H9 (cell line): ENCODE measurements around the gene CCDC102B. TPM values are rescaled to one million over a fixed set of nuclear protein-coding genes. Genes with fewer than 3 reads are reported as not detected.

ENCODE experiments used
- DNase-seq: peaks from one replicate; pipeline ENCODE4 v3.0.0-alpha.2; 2017
- H2AFZ ChIP-seq: one replicate; pipeline ENCODE4 v1.6.1; 2013; ENCODE audit warnings: mild to moderate bottlenecking, low read length, control low read depth, moderate library complexity
- H2AK5ac ChIP-seq: 2 replicates; pipeline ENCODE4 v1.6.1; 2013; ENCODE audit warnings: low read length, control low read depth, mixed read lengths; ENCODE audit not compliant: insufficient read length
- H2BK120ac ChIP-seq: one replicate; pipeline ENCODE4 v1.6.1; 2013; ENCODE audit warnings: low read depth, mild to moderate bottlenecking, low read length, control low read depth, inconsistent platforms; ENCODE audit not compliant: poor library complexity, severe bottlenecking
- H2BK12ac ChIP-seq: 2 replicates; pipeline ENCODE4 v1.6.1; 2013; ENCODE audit warnings: low read length, control low read depth, mixed read lengths, low read depth; ENCODE audit not compliant: insufficient read length
- H2BK15ac ChIP-seq: 2 replicates; pipeline ENCODE4 v1.6.1; 2013; ENCODE audit warnings: low read depth, low read length, control low read depth
- H2BK20ac ChIP-seq: one replicate; pipeline ENCODE4 v1.6.1; 2013; ENCODE audit warnings: low read depth, mild to moderate bottlenecking, low read length, control low read depth, inconsistent platforms; ENCODE audit not compliant: poor library complexity, severe bottlenecking
- H2BK5ac ChIP-seq: 2 replicates; pipeline ENCODE4 v1.6.1; 2013; ENCODE audit warnings: low read length, control low read depth, mixed read lengths; ENCODE audit not compliant: insufficient read length
- H3K14ac ChIP-seq: 2 replicates; pipeline ENCODE4 v1.6.1; 2013; ENCODE audit warnings: low read length, control low read depth; ENCODE audit not compliant: insufficient read depth
- H3K18ac ChIP-seq: 2 replicates; pipeline ENCODE4 v1.6.1; 2013; ENCODE audit warnings: low read depth, mild to moderate bottlenecking, mixed read lengths, low read length, control low read depth; ENCODE audit not compliant: insufficient read length
- H3K23ac ChIP-seq: 2 replicates; pipeline ENCODE4 v1.6.1; 2013; ENCODE audit warnings: low read length, control low read depth, mixed read lengths, low read depth; ENCODE audit not compliant: insufficient read length
- H3K23me2 ChIP-seq: 2 replicates; pipeline ENCODE4 v1.6.1; 2013; ENCODE audit warnings: low read depth, mild to moderate bottlenecking, mixed read lengths, low read length, control low read depth; ENCODE audit not compliant: insufficient read length, poor library complexity, severe bottlenecking
- H3K27ac ChIP-seq: 2 replicates; pipeline ENCODE4 v1.5.1; 2013; ENCODE audit warnings: low read length, control low read depth, mixed read lengths, low read depth; ENCODE audit not compliant: insufficient read length
- H3K27me3 ChIP-seq: 2 replicates; pipeline ENCODE4 v1.6.1; 2013; ENCODE audit warnings: low read length, control low read depth, inconsistent platforms; ENCODE audit not compliant: insufficient read depth
- H3K4ac ChIP-seq: 2 replicates; pipeline ENCODE4 v1.6.1; 2013; ENCODE audit warnings: low read depth, mild to moderate bottlenecking, control low read depth, inconsistent platforms, low read length, moderate library complexity
- H3K4me1 ChIP-seq: 2 replicates; pipeline ENCODE4 v1.6.1; 2013; ENCODE audit warnings: low read length, control low read depth, inconsistent platforms; ENCODE audit not compliant: insufficient read depth
- H3K4me2 ChIP-seq: 2 replicates; pipeline ENCODE4 v1.6.1; 2013; ENCODE audit warnings: low read length, control low read depth, mixed read lengths; ENCODE audit not compliant: insufficient read length, insufficient read depth
- H3K56ac ChIP-seq: 2 replicates; pipeline ENCODE4 v1.6.1; 2013; ENCODE audit warnings: low read depth, mild to moderate bottlenecking, mixed read lengths, low read length, control low read depth; ENCODE audit not compliant: insufficient read length
- H3K79me1 ChIP-seq: 2 replicates; pipeline ENCODE4 v1.6.1; 2013; ENCODE audit warnings: low read depth, mild to moderate bottlenecking, moderate library complexity, low read length, control low read depth, inconsistent platforms; ENCODE audit not compliant: insufficient read depth, poor library complexity, severe bottlenecking
- H3K79me2 ChIP-seq: 2 replicates; pipeline ENCODE4 v1.6.1; 2013; ENCODE audit warnings: low read length, control low read depth, inconsistent platforms; ENCODE audit not compliant: insufficient read depth
- H3K9ac ChIP-seq: 2 replicates; pipeline ENCODE4 v1.6.1; 2013; ENCODE audit warnings: low read length, control low read depth, mixed read lengths; ENCODE audit not compliant: insufficient read length; ENCODE audit errors: extremely low read depth
- H3K9me3 ChIP-seq: one replicate; pipeline ENCODE4 v1.6.1; 2013; ENCODE audit warnings: low read depth, low read length, inconsistent platforms; ENCODE audit not compliant: control insufficient read depth
- H3T11ph ChIP-seq: one replicate; pipeline ENCODE4 v1.6.1; 2013; ENCODE audit warnings: mild to moderate bottlenecking, low read length, control low read depth, inconsistent platforms
- H4K20me1 ChIP-seq: one replicate; pipeline ENCODE4 v1.6.1; 2013; ENCODE audit not compliant: control insufficient read depth, insufficient read length, insufficient read depth
- H4K5ac ChIP-seq: 2 replicates; pipeline ENCODE4 v1.6.1; 2013; ENCODE audit warnings: low read depth, mild to moderate bottlenecking, mixed read lengths, low read length, control low read depth; ENCODE audit not compliant: insufficient read length
- H4K8ac ChIP-seq: replicated peaks from 2 replicates; pipeline ENCODE4 v1.6.1; 2013; ENCODE audit warnings: low read length, control low read depth, mixed read lengths, low read depth; ENCODE audit not compliant: insufficient read length
- H4K91ac ChIP-seq: 2 replicates; pipeline ENCODE4 v1.6.1; 2013; ENCODE audit warnings: low read depth, mild to moderate bottlenecking, moderate library complexity, mixed read lengths, low read length, control low read depth; ENCODE audit not compliant: insufficient read length
- H3K27ac Mint-ChIP-seq, 3 experiments: 2 replicates in 2 of 3; 3 replicates in 1 of 3; pipeline ENCODE4 v1.8.0; 2020 to 2021; ENCODE audit warnings: mixed read lengths in 3 of 3, mild to moderate bottlenecking in 1 of 3, moderate library complexity in 1 of 3
- H3K27me3 Mint-ChIP-seq: 2 replicates; pipeline ENCODE4 v1.8.0; 2021; ENCODE audit warnings: low read depth, mild to moderate bottlenecking, moderate library complexity, mixed read lengths
- H3K36me3 Mint-ChIP-seq, 3 experiments: 2 replicates in 2 of 3; 3 replicates in 1 of 3; pipeline ENCODE4 v1.8.0; 2020 to 2021; ENCODE audit warnings: low read depth in 3 of 3, mixed read lengths in 3 of 3; ENCODE audit not compliant: insufficient read depth in 1 of 3
- H3K4me1 Mint-ChIP-seq, 2 experiments: 2 replicates each; pipeline ENCODE4 v1.8.0; 2020; ENCODE audit warnings: mixed read lengths in 2 of 2
- H3K4me3 Mint-ChIP-seq, 2 experiments: 2 replicates in 1 of 2; 3 replicates in 1 of 2; pipeline ENCODE4 v1.8.0; 2020 to 2021; ENCODE audit warnings: mild to moderate bottlenecking in 2 of 2, mixed read lengths in 2 of 2, moderate library complexity in 1 of 2
- H3K9me3 Mint-ChIP-seq, 2 experiments: 2 replicates in 1 of 2; 3 replicates in 1 of 2; pipeline ENCODE4 v1.8.0; 2020; ENCODE audit warnings: mild to moderate bottlenecking in 2 of 2, mixed read lengths in 2 of 2, moderate library complexity in 1 of 2
- total RNA-seq: library from RNA; stranded (reverse); gene quantifications from 2 replicates; pipeline ENCODE4 v1.2.1, GENCODE V29; 2021
- TF ChIP-seq, protein P1 (sequence below): fragments of 200-600 bp; sonication (generic); conservative IDR thresholded peaks from 3 replicates; pipeline ENCODE4 v1.8.0; 2021; ENCODE audit warnings: antibody characterized with exemption, mild to moderate bottlenecking

Gene CCDC102B
- total RNA-seq, 1 experiment from 2014 or later, result 1.2 TPM

DNA sequence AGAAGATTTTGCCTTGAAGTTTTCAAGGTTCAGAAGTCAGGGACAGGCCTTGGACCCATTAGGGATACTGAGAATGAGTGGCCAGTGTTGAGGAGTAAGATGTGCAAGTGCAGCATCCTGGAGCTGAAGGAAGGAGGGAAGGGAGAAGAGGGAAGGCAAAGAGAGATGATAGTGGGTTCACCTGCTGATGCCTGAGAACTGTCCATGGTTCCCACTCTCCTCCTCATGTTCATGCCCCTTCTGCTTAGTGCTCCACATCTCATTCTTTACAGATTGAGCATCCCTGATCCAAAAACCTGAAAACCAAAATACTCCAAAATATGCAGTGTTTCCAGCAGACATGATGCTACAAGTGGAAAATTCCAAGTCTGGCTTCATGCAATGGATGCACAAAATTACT lies 137.8 kb downstream of the CCDC102B start:
- Histone ChIP-seq H2AK5ac (no peak overlapping the region), H3K79me2 (no peaks in the 10 kb centered on the region), H3K56ac (no peak overlapping the region), H2BK20ac (no peak overlapping the region), H2BK15ac (no peak overlapping the region), H3K4ac (no peak overlapping the region), H3K23ac (no peak overlapping the region), H3K4me2 (no peak overlapping the region), H3T11ph (no peak overlapping the region), H3K27me3 (no peaks in the 10 kb centered on the region), H3K79me1 (no peaks in the 10 kb centered on the region), H3K9ac (no peak overlapping the region), H2BK5ac (no peak overlapping the region), H3K9me3 (no peaks in the 10 kb centered on the region), H3K18ac (no peak overlapping the region), H3K14ac (no peak overlapping the region), H4K91ac (no peak overlapping the region), H2BK12ac (no peak overlapping the region), H3K27ac (no peak overlapping the region), H2AFZ (no peak overlapping the region), H4K5ac (no peak overlapping the region), H4K8ac (no peak overlapping the region), H2BK120ac (no peak overlapping the region), H3K23me2 (no peaks in the 10 kb centered on the region), H4K20me1 (no peaks in the 10 kb centered on the region), H3K4me1 (no peaks in the 10 kb centered on the region)
- Mint-ChIP-seq H3K4me3 (no peak overlapping the region), H3K9me3 (no peaks in the 10 kb centered on the region), H3K36me3 (no peaks in the 10 kb centered on the region; a peak in 1 of 7 replicates), H3K27me3 (no peaks in the 10 kb centered on the region), H3K4me1 (peaks cover 0 to 4% of the 10 kb centered on the region in 2 experiments; a peak in 2 of 4 replicates), H3K27ac (no peak overlapping the region)
- TF ChIP-seq, protein P1, sequence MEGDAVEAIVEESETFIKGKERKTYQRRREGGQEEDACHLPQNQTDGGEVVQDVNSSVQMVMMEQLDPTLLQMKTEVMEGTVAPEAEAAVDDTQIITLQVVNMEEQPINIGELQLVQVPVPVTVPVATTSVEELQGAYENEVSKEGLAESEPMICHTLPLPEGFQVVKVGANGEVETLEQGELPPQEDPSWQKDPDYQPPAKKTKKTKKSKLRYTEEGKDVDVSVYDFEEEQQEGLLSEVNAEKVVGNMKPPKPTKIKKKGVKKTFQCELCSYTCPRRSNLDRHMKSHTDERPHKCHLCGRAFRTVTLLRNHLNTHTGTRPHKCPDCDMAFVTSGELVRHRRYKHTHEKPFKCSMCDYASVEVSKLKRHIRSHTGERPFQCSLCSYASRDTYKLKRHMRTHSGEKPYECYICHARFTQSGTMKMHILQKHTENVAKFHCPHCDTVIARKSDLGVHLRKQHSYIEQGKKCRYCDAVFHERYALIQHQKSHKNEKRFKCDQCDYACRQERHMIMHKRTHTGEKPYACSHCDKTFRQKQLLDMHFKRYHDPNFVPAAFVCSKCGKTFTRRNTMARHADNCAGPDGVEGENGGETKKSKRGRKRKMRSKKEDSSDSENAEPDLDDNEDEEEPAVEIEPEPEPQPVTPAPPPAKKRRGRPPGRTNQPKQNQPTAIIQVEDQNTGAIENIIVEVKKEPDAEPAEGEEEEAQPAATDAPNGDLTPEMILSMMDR, result no peak
- no peak for DNase-seq
